ENCODE results near the gene KIAA1958.
"Not testable (repeated sequence)": the region's sequence is repeated elsewhere in the genome, so short reads cannot be mapped to it uniquely, and the experiment has no call there.

KIAA1958 gene

DNA sequence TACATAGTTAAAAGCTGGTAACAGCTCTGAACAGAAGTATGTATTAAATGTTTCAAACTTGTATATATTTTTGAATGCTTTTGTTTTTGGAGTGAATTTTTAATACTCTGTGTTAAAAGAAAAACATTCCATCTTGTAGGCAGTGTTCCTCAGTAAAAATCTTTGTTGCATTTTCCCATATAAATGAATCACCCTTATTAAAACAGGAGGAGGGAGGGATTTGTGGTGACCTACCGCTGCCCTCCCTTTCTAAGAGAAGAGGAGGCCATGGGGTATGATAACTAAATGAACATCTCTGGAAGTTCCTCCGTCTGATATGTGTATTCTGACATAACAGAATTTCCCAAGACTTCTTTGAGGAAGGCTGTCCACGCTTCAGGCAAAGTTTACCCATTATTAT is 177.9 kb downstream of the KIAA1958 start:
- no peak for DNase-seq (ENCODE audit: low read depth in 2 of 2)

GRCh38 chr9:112665347-112665746 is 178.7 kb downstream of the KIAA1958 start:
- no peak for DNase-seq (ENCODE audit: low read depth in 2 of 2)

GRCh38 chr9:112669326-112669725 is 182.7 kb downstream of the KIAA1958 start:
- DNase-seq (ENCODE audit: low read depth in 2 of 2): no peak

DNA sequence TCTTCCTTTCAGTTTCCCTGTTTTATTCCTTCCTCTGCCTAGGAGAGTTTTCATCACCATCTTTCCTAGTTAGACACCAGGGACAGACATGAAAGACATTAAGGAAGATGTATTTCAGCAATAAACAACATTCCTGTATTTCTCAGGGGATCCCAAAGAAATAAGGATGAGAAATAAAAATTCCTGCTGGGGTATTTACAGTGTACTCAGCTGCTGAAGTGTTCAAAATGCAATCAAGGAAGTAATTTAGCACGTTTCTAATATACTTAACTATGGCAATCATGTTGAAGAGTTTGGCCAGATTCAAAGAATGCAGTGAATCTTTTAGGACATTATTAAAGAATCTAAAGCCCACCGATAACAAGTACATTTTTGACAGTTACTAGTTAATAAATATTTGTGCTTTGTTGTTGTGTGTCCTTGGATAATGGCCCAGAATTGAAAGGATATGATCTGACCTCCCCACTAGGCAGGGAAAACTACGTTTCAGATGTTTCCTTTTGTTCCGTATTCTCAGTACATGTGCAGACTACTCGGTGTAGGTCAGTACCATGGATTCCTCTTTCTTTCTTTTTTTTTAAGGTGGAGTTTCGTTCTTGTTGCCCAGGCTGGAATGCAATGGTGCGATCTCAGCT is 184.5 kb downstream of the KIAA1958 start:
- no peak for DNase-seq (ENCODE audit: low read depth in 2 of 2)

DNA sequence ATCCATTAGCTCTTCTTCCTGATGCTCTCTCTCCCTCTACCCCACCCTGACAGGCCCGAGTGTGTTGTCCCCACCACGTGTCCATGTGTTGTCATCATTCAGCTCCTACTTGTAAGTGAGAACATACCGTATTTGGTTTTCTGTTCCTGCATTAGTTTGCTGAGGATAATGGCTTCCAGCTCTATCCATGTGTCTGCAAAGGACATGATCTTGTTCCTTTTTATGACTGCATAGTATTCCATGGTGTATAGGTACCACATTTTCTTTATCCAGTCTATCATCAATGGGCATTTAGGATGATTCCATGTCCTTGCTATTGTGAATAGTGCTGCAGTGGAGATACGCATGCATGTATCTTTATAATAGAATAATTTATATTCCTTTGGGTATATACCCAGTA is 186.6 kb downstream of the KIAA1958 start:
- not testable (repeated sequence) for DNase-seq (ENCODE audit: low read depth in 2 of 2)

DNA sequence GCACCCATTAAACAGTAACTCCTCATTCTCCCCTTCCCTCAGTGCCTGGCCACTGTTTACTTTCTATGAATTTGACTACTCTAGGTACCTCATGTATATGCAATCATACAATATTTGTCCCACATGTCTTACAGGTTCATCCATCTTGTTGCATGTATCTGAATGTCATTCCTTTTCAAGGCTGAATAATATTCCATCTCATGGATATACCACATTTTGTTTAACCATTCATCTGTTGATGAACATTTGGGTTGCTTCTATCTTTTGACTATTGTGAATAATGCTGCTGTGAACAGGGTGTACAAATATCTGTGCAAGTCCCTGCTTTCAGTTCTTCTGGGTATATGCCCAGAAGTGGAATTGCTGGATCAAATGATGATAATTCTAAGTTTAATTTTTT is 190.4 kb downstream of the KIAA1958 start:
- DNase-seq (ENCODE audit: low read depth in 2 of 2): no peak

DNA sequence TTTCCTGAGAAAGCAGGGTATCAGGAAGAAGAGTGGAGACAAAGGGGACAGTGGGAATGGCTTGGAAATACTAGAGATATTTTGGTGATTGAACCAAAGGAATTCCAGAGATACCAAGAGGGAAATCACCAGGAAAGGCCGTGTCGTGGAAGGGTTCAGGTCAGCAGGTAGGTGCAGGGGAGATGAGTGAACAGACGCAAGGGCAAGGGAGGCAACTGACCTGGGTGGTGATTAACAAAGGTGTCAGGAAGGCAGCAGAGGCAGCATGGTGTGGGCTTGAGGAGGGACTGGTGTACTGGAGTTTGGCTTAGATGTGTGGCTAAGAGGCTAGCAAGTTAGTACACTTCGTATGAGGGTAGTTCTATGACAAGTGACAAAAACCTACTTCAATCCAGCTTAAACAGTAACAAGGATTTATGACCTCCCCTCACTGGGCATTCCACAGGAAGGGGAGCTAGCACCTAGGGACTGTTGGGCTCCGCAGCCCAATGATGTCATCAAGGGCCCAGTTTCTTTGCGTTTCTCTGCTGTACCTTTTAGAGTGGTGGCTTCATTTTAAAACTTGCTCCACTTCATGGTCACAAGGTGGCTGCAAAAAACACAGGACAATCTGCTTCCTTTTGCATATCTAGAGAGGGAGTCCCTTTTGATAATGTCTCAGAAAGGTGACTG is 194.2 kb downstream of the KIAA1958 start:
- DNase-seq (ENCODE audit: low read depth in 2 of 2): no peak

DNA sequence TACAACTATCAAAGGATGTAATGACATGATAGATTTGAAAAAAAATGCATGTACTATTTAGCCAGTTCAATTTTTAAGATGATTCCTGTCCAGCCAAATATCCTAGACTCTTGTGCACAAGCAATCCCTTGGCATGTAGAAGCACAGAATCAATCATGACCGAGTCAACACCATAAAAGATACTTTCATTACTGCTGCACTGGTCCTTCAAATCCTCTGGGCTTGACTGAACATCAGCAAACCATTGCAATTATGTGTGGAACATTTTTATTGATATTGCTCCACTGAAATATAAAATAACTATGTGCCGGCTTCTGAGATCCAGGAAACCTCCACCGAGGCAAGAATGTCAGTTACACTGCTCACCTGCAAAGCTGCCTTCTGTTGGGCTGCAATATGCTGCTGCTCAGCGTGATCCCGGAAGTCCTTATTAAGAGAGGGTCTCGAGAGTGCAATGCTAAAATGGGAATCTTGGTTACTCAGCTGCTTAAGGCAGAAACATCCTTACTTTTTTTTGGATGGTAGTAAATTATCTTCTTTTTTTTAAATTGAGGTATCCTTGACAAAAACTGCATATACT is 202.6 kb downstream of the KIAA1958 start:
- DNase-seq (ENCODE audit: low read depth in 2 of 2): no peak

GRCh38 chr9:112694706-112695555 is 208.3 kb downstream of the KIAA1958 start:
- no peak for DNase-seq (ENCODE audit: low read depth in 2 of 2)

GRCh38 chr9:112696461-112696860 is 209.8 kb downstream of the KIAA1958 start:
- DNase-seq (ENCODE audit: low read depth in 2 of 2): no peak

DNA sequence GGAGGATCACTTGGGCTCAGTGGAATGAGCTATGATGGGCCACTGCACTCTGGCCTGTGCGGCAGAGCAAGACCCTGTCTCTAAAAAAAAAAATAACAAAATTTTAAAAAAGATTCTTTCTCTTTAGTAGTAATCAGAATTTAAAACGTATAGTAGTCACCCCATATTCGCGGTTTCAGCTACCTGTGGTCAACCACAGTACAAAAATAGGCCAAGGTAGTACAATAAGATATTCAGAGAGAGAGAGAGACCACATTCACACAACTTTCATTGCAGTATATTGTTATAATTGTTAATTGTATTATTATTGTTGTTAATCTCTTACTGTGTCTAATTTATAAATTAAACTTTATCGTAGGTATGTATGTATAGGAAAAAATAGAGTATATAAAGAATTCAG is 212.6 kb downstream of the KIAA1958 start:
- no peak for DNase-seq (ENCODE audit: low read depth in 2 of 2)

DNA sequence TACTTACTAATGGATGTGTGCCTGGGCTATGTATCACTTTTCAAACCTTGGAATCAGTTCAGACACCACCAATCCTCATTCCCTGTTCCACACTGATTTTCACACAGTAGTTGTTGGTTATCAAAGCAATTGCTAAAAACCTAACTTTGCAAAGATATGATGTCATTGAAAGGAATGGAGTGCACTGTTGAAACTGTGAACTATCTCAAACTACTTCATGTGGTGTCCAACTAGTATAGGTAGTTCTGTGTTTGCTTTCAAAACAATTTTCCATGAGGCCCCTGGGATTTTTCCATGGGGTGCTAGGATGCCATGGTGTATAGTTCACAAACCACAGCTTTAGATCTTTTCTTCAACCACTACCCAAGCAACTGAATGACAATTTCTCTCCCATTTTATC is 213.5 kb downstream of the KIAA1958 start:
- no peak for DNase-seq (ENCODE audit: low read depth in 2 of 2)

DNA sequence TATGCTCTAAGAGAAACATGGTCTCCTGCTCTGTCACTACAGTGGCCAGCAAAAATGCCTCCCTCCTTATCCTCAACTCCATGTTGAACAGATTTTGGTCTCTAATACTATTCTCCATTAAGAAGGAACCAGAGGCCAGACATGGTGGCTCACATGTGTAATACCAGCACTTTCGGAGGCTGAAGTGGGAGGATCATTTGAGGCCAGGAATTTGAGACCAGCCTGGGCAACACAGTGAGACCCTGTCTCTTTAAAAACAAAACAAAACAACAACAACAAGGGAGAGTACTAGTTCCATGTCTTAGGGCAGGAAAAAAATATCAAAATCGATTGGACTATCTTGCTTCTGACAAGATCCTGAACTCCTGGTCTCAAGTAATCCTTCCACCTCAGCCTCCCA is 216.7 kb downstream of the KIAA1958 start:
- no peak for DNase-seq (ENCODE audit: low read depth in 2 of 2)

DNA sequence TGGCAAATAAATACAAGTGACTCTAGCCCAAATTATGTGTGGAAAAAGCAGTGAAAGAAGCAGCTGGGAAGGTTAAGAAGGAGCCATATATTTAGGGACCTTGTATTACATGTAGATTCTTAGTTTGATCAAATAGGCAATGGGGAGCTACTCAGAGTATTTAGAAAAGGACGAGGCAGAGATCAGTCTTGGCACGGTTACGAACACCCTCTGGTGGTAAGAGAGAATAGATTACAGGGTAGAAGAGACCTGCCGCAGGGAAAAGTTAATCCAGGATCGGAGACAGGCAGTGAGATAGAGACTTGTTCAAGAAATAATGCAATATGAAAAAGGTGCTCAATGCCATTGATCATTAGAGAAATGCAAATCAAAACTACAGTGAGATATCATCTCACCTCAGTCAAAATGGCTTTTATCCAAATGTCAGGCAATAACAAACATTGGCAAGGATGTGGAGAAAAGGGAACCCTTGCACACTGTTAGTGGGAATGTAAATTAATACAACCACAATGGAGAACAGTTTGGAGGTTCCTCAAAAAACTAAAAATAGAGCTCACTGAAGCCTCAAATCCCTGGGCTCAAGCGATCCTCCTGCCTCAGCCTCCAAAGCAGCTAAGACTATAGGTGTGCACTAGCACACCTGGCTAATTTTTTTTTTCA is 219.3 kb downstream of the KIAA1958 start:
- no peak for DNase-seq (ENCODE audit: low read depth in 2 of 2)

DNA sequence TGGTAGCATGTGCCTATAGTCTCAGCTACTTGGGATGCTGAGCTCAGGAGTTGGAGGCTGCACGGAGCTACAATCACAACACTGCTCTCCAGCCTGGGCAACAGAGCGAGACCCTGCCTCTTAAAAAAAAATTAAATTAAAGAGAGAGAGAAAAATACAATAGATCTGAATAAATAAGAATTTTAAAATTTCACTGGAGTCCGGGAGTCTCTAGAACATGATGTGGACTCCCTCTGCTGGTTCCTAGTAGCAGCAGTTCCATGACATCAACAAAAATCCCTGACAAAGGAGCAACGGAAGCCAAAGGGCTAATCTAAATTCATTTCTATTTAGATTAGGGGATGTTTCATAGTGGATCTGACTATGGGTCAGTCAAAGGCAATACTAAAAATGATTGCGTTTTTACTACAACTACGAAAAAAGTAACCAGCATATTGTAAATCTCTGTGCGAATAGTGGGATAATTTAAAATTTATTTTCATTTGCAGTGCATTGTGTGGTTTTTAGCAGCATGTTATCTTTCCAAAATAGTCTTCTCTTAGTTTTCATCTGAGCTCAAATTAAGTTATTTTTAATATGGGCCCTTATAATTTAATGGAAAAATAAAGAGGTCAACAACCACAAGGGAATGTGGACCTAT is 224.5 kb downstream of the KIAA1958 start:
- no peak for DNase-seq (ENCODE audit: low read depth in 2 of 2)

DNA sequence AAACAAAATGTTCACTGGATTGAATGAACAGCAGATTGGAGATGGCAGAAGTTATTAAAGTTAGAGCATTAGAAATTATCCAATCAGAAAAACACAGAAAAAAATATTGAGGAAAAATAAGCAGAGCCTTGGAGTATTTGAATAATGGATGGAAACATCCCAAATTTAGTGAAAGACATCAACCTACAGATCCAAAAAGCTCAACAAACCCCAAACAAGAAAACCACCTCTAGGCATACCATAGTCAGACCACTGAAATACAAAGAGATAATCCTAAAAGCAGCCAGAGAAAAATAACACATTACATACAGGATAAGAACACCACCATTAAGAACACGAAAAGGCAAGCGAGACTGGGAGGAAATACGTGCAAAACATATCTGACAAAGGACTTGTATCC is 226.1 kb downstream of the KIAA1958 start:
- no peak for DNase-seq (ENCODE audit: low read depth in 2 of 2)

- DNase-seq (ENCODE audit: low read depth in 2 of 2): peak; percentile 93 to 94
Observed at GRCh38 chr9:112717661-112718331, 231.2 kb downstream of the KIAA1958 start, which contains the start of gene INIP. Gene INIP (minus strand): TSS chr9:112718117. CDS start chr9:112716485, 1,632 bp downstream.
